Measurements from ENCODE around the gene PHRF1. TPM values are rescaled to one million over a fixed set of nuclear protein-coding genes. Genes with fewer than 3 reads are reported as not detected.

PHRF1 gene
- total and polyA plus RNA-seq, 9 of the 15 experiments (the other 6 are each of a cell fraction or from before 2014, with no cell fraction given), result 0.07 to 37.2 (median 7.7) TPM

GRCh38 chr11:575996-576768, at the start of gene PHRF1 (continued):
- TF ChIP-seq MLLT1 (IDR thresholded peaks at IDR 0.05) (no peak), POLR2G (IDR thresholded peaks at IDR 0.05; ENCODE audit: low read depth, low read length) (peak; percentile 95), SMAD3 (CRISPR knock-in tag; conservative IDR thresholded peaks at IDR 0.05) (no peak), ZC3H11A (IDR thresholded peaks at IDR 0.05; ENCODE audit: low read depth, low read length) (no peak), E2F3 (CRISPR knock-in tag; IDR thresholded peaks at IDR 0.05) (peak; percentile 93), RFX7 (CRISPR knock-in tag; IDR thresholded peaks at IDR 0.05) (no peak), MBD2 (IDR thresholded peaks at IDR 0.05; ENCODE audit: borderline replicate concordance, low read depth) (peak; percentile 97), STAT5B (CRISPR knock-in tag; IDR thresholded peaks at IDR 0.05) (no peak), MAFG (tag; conservative IDR thresholded peaks at IDR 0.05) (no peak), ZNF778 (CRISPR knock-in tag; IDR thresholded peaks at IDR 0.05) (no peak), GABPB2 (CRISPR knock-in tag; conservative IDR thresholded peaks at IDR 0.05) (no peak), TCF7L2 (IDR thresholded peaks at IDR 0.05; ENCODE audit: low read depth, low read length) (peak; percentile 98), KLF16 (IDR thresholded peaks at IDR 0.05) (no peak), SPI1 (IDR thresholded peaks at IDR 0.05; ENCODE audit: borderline replicate concordance, low read depth, low read length) (no peak), MEIS2 (IDR thresholded peaks at IDR 0.05; ENCODE audit: partially characterized antibody) (no peak), SAP30 (IDR thresholded peaks at IDR 0.05; ENCODE audit: borderline replicate concordance, insufficient read depth, low read depth, low read length, poor library complexity, severe bottlenecking) (peak; percentile 72), ESRRA (IDR thresholded peaks at IDR 0.05; ENCODE audit: borderline replicate concordance, low read depth) (peak; percentile 68), BMI1 (IDR thresholded peaks at IDR 0.05; ENCODE audit: low read length) (no peak), ZNF561 (CRISPR knock-in tag; conservative IDR thresholded peaks at IDR 0.05) (no peak), NBN (IDR thresholded peaks at IDR 0.05; ENCODE audit: low read depth) (no peak; the same call in 1 of the 2 replicates), ZNF280B (CRISPR knock-in tag; IDR thresholded peaks at IDR 0.05) (no peak), PTBP1 (IDR thresholded peaks at IDR 0.05; ENCODE audit: low read depth, low read length) (no peak), NFE2L1 (tag; IDR thresholded peaks at IDR 0.05; ENCODE audit: borderline replicate concordance, low read depth) (no peak), CEBPG (CRISPR knock-in tag; IDR thresholded peaks at IDR 0.05) (no peak), CEBPG (tag; conservative IDR thresholded peaks at IDR 0.05 in 1 of 2, IDR thresholded peaks at IDR 0.05 in 1 of 2) (no peak), POU5F1 (IDR thresholded peaks at IDR 0.05; ENCODE audit: borderline replicate concordance, low read depth, low read length, partially characterized antibody) (peak; percentile 44), CHD1 (IDR thresholded peaks at IDR 0.05; ENCODE audit: low read length) (peak; percentile 9), HDAC6 (IDR thresholded peaks at IDR 0.05; ENCODE audit: low read depth, low read length) (no peak), CC2D1A (IDR thresholded peaks at IDR 0.05) (no peak)

All from K562 (cell line).